Endometrial microvascular endothelial cells (primary cell): ENCODE measurements around the gene LDAH. TPM values are rescaled to one million over a fixed set of nuclear protein-coding genes. Genes with fewer than 3 reads are reported as not detected.

Experiments
- in situ Hi-C: cut with HindIII; loops from 2 replicates; pipeline ENCODE4 v1.10.0; 2017; ENCODE audit warnings: low sequenced_read_pairs, low pct_unique_long_range_greater_than_20kb; ENCODE audit errors: inconsistent ontology term
- total RNA-seq: library from RNA; depleted of rRNA; stranded (reverse); fragments of >200 nt; gene quantifications from one replicate; pipeline ENCODE4 v1.2.3, GENCODE V29; 2015; ENCODE audit errors: inconsistent ontology term

Gene LDAH
- total RNA-seq, result 24.5 TPM

GRCh38 chr2:20822535-20823490 lies at the start of gene LDAH:
LDAH (minus strand) TSS chr2:20823101; CDS start chr2:20801463, 21,638 bp downstream.
- in situ Hi-C loops, result no loop called here

GRCh38 chr2:20868377-20868776 lies 45.5 kb upstream of the LDAH start:
- in situ Hi-C loops, result no loop called here

GRCh38 chr2:20862850-20863249 lies 39.9 kb upstream of the LDAH start:
- in situ Hi-C loops, result no loop called here

- in situ Hi-C loops, result no loop called here
These were observed 32.6 kb upstream of the LDAH start for GRCh38 chr2:20855456-20855855.

- in situ Hi-C loops, result no loop called here
These were observed 29.8 kb upstream of the LDAH start for GRCh38 chr2:20852670-20853069.

- in situ Hi-C loops, result no loop called here
These were observed 29.2 kb upstream of the LDAH start for GRCh38 chr2:20852139-20852538.

GRCh38 chr2:20844246-20844645 lies 21.3 kb upstream of the LDAH start:
- in situ Hi-C loops, result no loop called here

- in situ Hi-C loops, result no loop called here
These were observed 16.2 kb upstream of the LDAH start for GRCh38 chr2:20839052-20839451.

GRCh38 chr2:20838016-20838415 lies 15.1 kb upstream of the LDAH start:
- in situ Hi-C loops, result no loop called here

GRCh38 chr2:20836521-20836920 lies 13.6 kb upstream of the LDAH start:
- in situ Hi-C loops, result no loop called here

- in situ Hi-C loops, result no loop called here
These were observed 11.4 kb upstream of the LDAH start for GRCh38 chr2:20834331-20834730.

- in situ Hi-C loops, result no loop called here
These were observed 9.7 kb upstream of the LDAH start for GRCh38 chr2:20832606-20833005.

GRCh38 chr2:20829861-20830260 lies 7.0 kb upstream of the LDAH start:
- in situ Hi-C loops, result no loop called here

- in situ Hi-C loops, result no loop called here
These were observed 1.0 kb upstream of the LDAH start for GRCh38 chr2:20823917-20824316.

GRCh38 chr2:20818820-20819219 lies 4.1 kb downstream of the LDAH start:
- in situ Hi-C loops, result no loop called here

GRCh38 chr2:20815216-20815615 lies 7.7 kb downstream of the LDAH start:
- in situ Hi-C loops, result no loop called here

GRCh38 chr2:20812779-20813178 lies 10.1 kb downstream of the LDAH start:
- in situ Hi-C loops, result no loop called here

GRCh38 chr2:20806286-20806685 lies 16.6 kb downstream of the LDAH start:
- in situ Hi-C loops, result no loop called here

- in situ Hi-C loops, result no loop called here
These were observed 18.9 kb downstream of the LDAH start for GRCh38 chr2:20803974-20804373.

- in situ Hi-C loops, result no loop called here
These were observed 19.6 kb downstream of the LDAH start for GRCh38 chr2:20803226-20803682.
